GM23338 (cell line): ENCODE data around the gene ART3. TPM values are rescaled to one million over a fixed set of nuclear protein-coding genes. Genes with fewer than 3 reads are reported as not detected.

Experiments
- ATAC-seq: fragments of 200-7000 bp; cut with Tn5 transposase; 3 replicates; pipeline ENCODE4 v1.9.1; 2020
- DNase-seq: peaks from one replicate; pipeline ENCODE4 v3.0.0-alpha.2; 2015; ENCODE audit warnings: low spot score
- H2AFZ ChIP-seq: fragments of 200-600 bp; sonication (generic); 2 replicates; pipeline ENCODE4 v1.8.0; 2016; ENCODE audit warnings: antibody characterized with exemption, mild to moderate bottlenecking, moderate library complexity
- H3F3A ChIP-seq: fragments of 200-600 bp; sonication (generic); replicated peaks from 2 replicates; pipeline ENCODE4 v1.8.0; 2017; ENCODE audit warnings: antibody characterized with exemption, mixed run types, low read depth
- H3K27ac ChIP-seq: fragments of 200-600 bp; sonication (generic); 2 replicates; pipeline ENCODE4 v1.6.1; 2016; ENCODE audit warnings: low read depth
- H3K27me3 ChIP-seq: fragments of 200-600 bp; sonication (generic); 2 replicates; pipeline ENCODE4 v1.8.0; 2016; ENCODE audit warnings: mild to moderate bottlenecking, mixed run types, moderate library complexity; ENCODE audit not compliant: insufficient read depth
- H3K36me3 ChIP-seq: fragments of 200-600 bp; sonication (generic); 2 replicates; pipeline ENCODE4 v1.8.0; 2016; ENCODE audit warnings: mild to moderate bottlenecking; ENCODE audit not compliant: insufficient read depth
- H3K4me1 ChIP-seq: fragments of 200-600 bp; sonication (generic); 2 replicates; pipeline ENCODE4 v1.8.0; 2016; ENCODE audit warnings: mild to moderate bottlenecking, moderate library complexity; ENCODE audit not compliant: insufficient read depth
- H3K4me2 ChIP-seq: fragments of 200-600 bp; sonication (generic); 2 replicates; pipeline ENCODE4 v1.7.1; 2017; ENCODE audit warnings: mixed run types
- H3K4me3 ChIP-seq: fragments of 200-600 bp; sonication (generic); 2 replicates; pipeline ENCODE4 v1.6.1; 2016; ENCODE audit warnings: mixed run types
- H3K79me2 ChIP-seq: fragments of 200-600 bp; sonication (generic); replicated peaks from 2 replicates; pipeline ENCODE4 v1.8.0; 2017; ENCODE audit warnings: mild to moderate bottlenecking; ENCODE audit not compliant: insufficient read depth
- H3K9me2 ChIP-seq: fragments of 200-600 bp; sonication (generic); 2 replicates; pipeline ENCODE4 v1.8.0; 2017; ENCODE audit not compliant: insufficient read depth
- H4K20me1 ChIP-seq: fragments of 200-600 bp; sonication (generic); replicated peaks from 2 replicates; pipeline ENCODE4 v1.8.0; 2017; ENCODE audit warnings: mild to moderate bottlenecking; ENCODE audit not compliant: insufficient read depth
- H3K27ac Mint-ChIP-seq: 2 replicates; pipeline ENCODE4 v1.8.0; 2020; ENCODE audit warnings: inconsistent platforms, mild to moderate bottlenecking, moderate library complexity, mixed read lengths
- H3K27me3 Mint-ChIP-seq: 3 replicates; pipeline ENCODE4 v1.8.0; 2022; ENCODE audit warnings: low read depth, mild to moderate bottlenecking, moderate library complexity, mixed read lengths, inconsistent platforms; ENCODE audit not compliant: insufficient read depth, poor library complexity
- H3K36me3 Mint-ChIP-seq: 3 replicates; pipeline ENCODE4 v1.8.0; 2021; ENCODE audit warnings: low read depth, mild to moderate bottlenecking, inconsistent platforms, moderate library complexity, mixed read lengths
- H3K4me1 Mint-ChIP-seq: 3 replicates; pipeline ENCODE4 v1.8.0; 2020; ENCODE audit warnings: mild to moderate bottlenecking, inconsistent platforms, mixed read lengths
- H3K4me3 Mint-ChIP-seq: 3 replicates; pipeline ENCODE4 v1.8.0; 2021; ENCODE audit warnings: moderate library complexity, mild to moderate bottlenecking, inconsistent platforms, mixed read lengths
- H3K9me3 Mint-ChIP-seq: 3 replicates; pipeline ENCODE4 v1.8.0; 2020; ENCODE audit warnings: moderate library complexity, mild to moderate bottlenecking, inconsistent platforms, mixed read lengths
- CREB1 ChIP-seq: fragments of 250-450 bp; sonication (Bioruptor Pico); IDR thresholded peaks from 2 replicates; pipeline ENCODE4 v1.5.0; 2020; ENCODE audit warnings: low read depth, mild to moderate bottlenecking, moderate library complexity
- EZH2 ChIP-seq: fragments of 200-600 bp; sonication (generic); IDR thresholded peaks from one replicate; pipeline ENCODE4 v1.8.0; 2017; ENCODE audit warnings: antibody characterized with exemption, mild to moderate bottlenecking, low read depth; ENCODE audit not compliant: unreplicated experiment
- EZH2phosphoT487 ChIP-seq: fragments of 200-600 bp; sonication (generic); IDR thresholded peaks from one replicate; pipeline ENCODE4 v1.8.1; 2018; ENCODE audit warnings: antibody characterized with exemption; ENCODE audit not compliant: unreplicated experiment
- JUNB ChIP-seq: IDR thresholded peaks from one replicate; pipeline ENCODE4 v1.6.1; 2016; ENCODE audit warnings: antibody characterized with exemption; ENCODE audit not compliant: unreplicated experiment
- NANOG ChIP-seq: IDR thresholded peaks from 2 replicates; pipeline ENCODE4 v1.6.1; 2016; ENCODE audit warnings: antibody characterized with exemption, borderline replicate concordance
- POLR2AphosphoS5 ChIP-seq: IDR thresholded peaks from 2 replicates; pipeline ENCODE4 v1.6.1; 2016; ENCODE audit warnings: antibody characterized with exemption, low read depth
- STAT1 ChIP-seq: IDR thresholded peaks from one replicate; pipeline ENCODE4 v1.6.1; 2016; ENCODE audit warnings: antibody characterized with exemption; ENCODE audit not compliant: unreplicated experiment
- ZNF331 ChIP-seq: fragments of 250-450 bp; sonication (Bioruptor Pico); IDR thresholded peaks from 2 replicates; pipeline ENCODE4 v1.5.0; 2020; ENCODE audit warnings: low read depth, mild to moderate bottlenecking, moderate library complexity
- polyA plus RNA-seq: library from polyadenylated mRNA; unstranded; fragments of >200 nt; fragmentation: Nextera tagmentation; extraction: Ambion mirVana; gene quantifications from 2 replicates; pipeline ENCODE4 v1.2.1, GENCODE V29; 2016
- total RNA-seq: library from RNA; depleted of rRNA; stranded (reverse); fragments of >200 nt; shearing (Covaris generic); gene quantifications from 2 replicates; pipeline ENCODE4 v1.2.3, GENCODE V29; 2014
- TF ChIP-seq, protein P1 (sequence below): IDR thresholded peaks from 2 replicates; pipeline ENCODE4 v1.6.1; 2016; ENCODE audit warnings: antibody characterized with exemption
- TF ChIP-seq, protein P2 (sequence below), 2 experiments: fragments of 200-600 bp in 1 of 2; sonication (generic) in 1 of 2; conservative IDR thresholded peaks; 2 replicates each; pipeline versions ENCODE4 v1.5.1 to v1.6.1; 2016 to 2017; ENCODE audit warnings: antibody characterized with exemption in 2 of 2, low read depth in 2 of 2, mild to moderate bottlenecking in 2 of 2, moderate library complexity in 1 of 2
- TF ChIP-seq, protein P3 (sequence below): IDR thresholded peaks from one replicate; pipeline ENCODE4 v1.6.1; 2018; ENCODE audit warnings: antibody characterized with exemption; ENCODE audit not compliant: unreplicated experiment

ART3 gene
- total and polyA plus RNA-seq, 2 experiments from 2014 or later, result 0.87 to 1.7 TPM

DNA sequence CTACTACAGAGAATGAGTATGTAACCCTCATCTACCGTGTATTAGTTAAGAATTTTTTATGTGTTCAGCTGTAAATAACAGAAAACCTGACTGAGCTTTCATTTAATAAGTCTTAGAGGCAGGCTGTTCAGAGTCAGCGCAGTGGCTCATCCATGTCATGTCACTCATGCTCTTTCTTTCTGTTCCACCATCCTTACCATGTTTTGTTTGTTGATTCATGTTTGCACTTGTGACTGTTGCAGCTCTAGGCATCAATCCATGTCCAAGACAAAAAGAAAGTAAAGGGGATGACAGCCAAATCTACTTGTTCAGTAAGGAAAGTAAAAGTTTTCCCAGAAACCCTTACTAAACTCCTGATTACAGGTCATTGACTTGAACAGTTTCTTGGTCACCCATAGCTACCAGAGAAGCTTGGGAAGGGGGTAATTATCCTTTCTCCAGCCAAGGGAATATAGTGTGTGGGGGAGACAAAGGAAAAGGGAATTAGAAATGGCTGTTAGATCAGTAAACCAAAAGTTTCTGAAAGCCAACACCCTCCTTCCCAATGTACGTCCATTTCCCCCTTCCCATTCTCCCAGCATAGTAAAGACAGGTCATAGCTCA lies 9.0 kb downstream of the ART3 start:
- H3K4me1 ChIP-seq, result no peaks in the 10 kb centered on the region
- H3K9me3 Mint-ChIP-seq, result no peaks in the 10 kb centered on the region
- DNase-seq, result no peak
- no peak for ATAC-seq
- H3K79me2 ChIP-seq, result no peaks in the 10 kb centered on the region
- H3K4me3 Mint-ChIP-seq, result no peak overlapping the region
- peaks cover 4% of the 10 kb centered on the region; the same call in 1 of the 2 replicates for H3K9me2 ChIP-seq
- no peaks in the 10 kb centered on the region for H3F3A ChIP-seq
- H3K27me3 Mint-ChIP-seq, result peaks cover 2% of the 10 kb centered on the region
- TF ChIP-seq EZH2phosphoT487, result no peak
- TF ChIP-seq STAT1, result no peak
- TF ChIP-seq, protein P1, sequence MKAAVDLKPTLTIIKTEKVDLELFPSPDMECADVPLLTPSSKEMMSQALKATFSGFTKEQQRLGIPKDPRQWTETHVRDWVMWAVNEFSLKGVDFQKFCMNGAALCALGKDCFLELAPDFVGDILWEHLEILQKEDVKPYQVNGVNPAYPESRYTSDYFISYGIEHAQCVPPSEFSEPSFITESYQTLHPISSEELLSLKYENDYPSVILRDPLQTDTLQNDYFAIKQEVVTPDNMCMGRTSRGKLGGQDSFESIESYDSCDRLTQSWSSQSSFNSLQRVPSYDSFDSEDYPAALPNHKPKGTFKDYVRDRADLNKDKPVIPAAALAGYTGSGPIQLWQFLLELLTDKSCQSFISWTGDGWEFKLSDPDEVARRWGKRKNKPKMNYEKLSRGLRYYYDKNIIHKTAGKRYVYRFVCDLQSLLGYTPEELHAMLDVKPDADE, result no peak
- no peak for TF ChIP-seq JUNB
- TF ChIP-seq, protein P2, sequence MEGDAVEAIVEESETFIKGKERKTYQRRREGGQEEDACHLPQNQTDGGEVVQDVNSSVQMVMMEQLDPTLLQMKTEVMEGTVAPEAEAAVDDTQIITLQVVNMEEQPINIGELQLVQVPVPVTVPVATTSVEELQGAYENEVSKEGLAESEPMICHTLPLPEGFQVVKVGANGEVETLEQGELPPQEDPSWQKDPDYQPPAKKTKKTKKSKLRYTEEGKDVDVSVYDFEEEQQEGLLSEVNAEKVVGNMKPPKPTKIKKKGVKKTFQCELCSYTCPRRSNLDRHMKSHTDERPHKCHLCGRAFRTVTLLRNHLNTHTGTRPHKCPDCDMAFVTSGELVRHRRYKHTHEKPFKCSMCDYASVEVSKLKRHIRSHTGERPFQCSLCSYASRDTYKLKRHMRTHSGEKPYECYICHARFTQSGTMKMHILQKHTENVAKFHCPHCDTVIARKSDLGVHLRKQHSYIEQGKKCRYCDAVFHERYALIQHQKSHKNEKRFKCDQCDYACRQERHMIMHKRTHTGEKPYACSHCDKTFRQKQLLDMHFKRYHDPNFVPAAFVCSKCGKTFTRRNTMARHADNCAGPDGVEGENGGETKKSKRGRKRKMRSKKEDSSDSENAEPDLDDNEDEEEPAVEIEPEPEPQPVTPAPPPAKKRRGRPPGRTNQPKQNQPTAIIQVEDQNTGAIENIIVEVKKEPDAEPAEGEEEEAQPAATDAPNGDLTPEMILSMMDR (conservative IDR thresholded peaks at IDR 0.05; ENCODE audit: low read depth in 2 of 2), result no peak
- no peak for TF ChIP-seq CREB1
- TF ChIP-seq NANOG, result no peak
- TF ChIP-seq EZH2, result no peak
- TF ChIP-seq POLR2AphosphoS5, result no peak
- TF ChIP-seq, protein P3, sequence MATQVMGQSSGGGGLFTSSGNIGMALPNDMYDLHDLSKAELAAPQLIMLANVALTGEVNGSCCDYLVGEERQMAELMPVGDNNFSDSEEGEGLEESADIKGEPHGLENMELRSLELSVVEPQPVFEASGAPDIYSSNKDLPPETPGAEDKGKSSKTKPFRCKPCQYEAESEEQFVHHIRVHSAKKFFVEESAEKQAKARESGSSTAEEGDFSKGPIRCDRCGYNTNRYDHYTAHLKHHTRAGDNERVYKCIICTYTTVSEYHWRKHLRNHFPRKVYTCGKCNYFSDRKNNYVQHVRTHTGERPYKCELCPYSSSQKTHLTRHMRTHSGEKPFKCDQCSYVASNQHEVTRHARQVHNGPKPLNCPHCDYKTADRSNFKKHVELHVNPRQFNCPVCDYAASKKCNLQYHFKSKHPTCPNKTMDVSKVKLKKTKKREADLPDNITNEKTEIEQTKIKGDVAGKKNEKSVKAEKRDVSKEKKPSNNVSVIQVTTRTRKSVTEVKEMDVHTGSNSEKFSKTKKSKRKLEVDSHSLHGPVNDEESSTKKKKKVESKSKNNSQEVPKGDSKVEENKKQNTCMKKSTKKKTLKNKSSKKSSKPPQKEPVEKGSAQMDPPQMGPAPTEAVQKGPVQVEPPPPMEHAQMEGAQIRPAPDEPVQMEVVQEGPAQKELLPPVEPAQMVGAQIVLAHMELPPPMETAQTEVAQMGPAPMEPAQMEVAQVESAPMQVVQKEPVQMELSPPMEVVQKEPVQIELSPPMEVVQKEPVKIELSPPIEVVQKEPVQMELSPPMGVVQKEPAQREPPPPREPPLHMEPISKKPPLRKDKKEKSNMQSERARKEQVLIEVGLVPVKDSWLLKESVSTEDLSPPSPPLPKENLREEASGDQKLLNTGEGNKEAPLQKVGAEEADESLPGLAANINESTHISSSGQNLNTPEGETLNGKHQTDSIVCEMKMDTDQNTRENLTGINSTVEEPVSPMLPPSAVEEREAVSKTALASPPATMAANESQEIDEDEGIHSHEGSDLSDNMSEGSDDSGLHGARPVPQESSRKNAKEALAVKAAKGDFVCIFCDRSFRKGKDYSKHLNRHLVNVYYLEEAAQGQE, result no peak
- H3K27ac ChIP-seq, result no peak overlapping the region
- H3K4me3 ChIP-seq, result no peak overlapping the region
- no peak overlapping the region for H2AFZ ChIP-seq
- no peaks in the 10 kb centered on the region for H3K36me3 ChIP-seq
- no peak overlapping the region for H3K4me2 ChIP-seq
- no peaks in the 10 kb centered on the region for H3K36me3 Mint-ChIP-seq
- no peak overlapping the region for H3K27ac Mint-ChIP-seq
- no peaks in the 10 kb centered on the region for H3K27me3 ChIP-seq
- peaks cover 3% of the 10 kb centered on the region for H3K4me1 Mint-ChIP-seq
- H4K20me1 ChIP-seq, result no peaks in the 10 kb centered on the region

- Histone ChIP-seq H3F3A (no peaks in the 10 kb centered on the region), H3K4me1 (no peaks in the 10 kb centered on the region), H3K27me3 (no peaks in the 10 kb centered on the region), H3K79me2 (no peaks in the 10 kb centered on the region), H2AFZ (no peak overlapping the region), H3K36me3 (no peaks in the 10 kb centered on the region), H3K4me3 (no peak overlapping the region), H3K27ac (no peak overlapping the region), H3K9me2 (no peaks in the 10 kb centered on the region), H4K20me1 (no peaks in the 10 kb centered on the region), H3K4me2 (no peak overlapping the region)
- Mint-ChIP-seq H3K9me3 (no peaks in the 10 kb centered on the region), H3K36me3 (no peaks in the 10 kb centered on the region), H3K4me1 (peaks cover 3% of the 10 kb centered on the region), H3K4me3 (no peak overlapping the region), H3K27ac (no peak overlapping the region), H3K27me3 (peaks cover 1% of the 10 kb centered on the region)
- no peak for ATAC-seq
- TF ChIP-seq NANOG (no peak), ZNF331 (CRISPR knock-in tag) (no peak)
- DNase-seq, result no peak
Measured at GRCh38 chr4:76084542-76084941, 10.0 kb downstream of the ART3 start.
